ENCODE measurements around the gene MYH9. TPM values are rescaled to one million over a fixed set of nuclear protein-coding genes. Genes with fewer than 3 reads are reported as not detected.
A peak's percentile ranks its signal among the peaks of the same experiment; 100 is the strongest.

MYH9 gene
- polyA plus RNA-seq, 1 of the 3 experiments (the other 2 are of a cell fraction): 303 TPM

- TF ChIP-seq PBX3 (IDR thresholded peaks at IDR 0.05): no peak
- TF ChIP-seq NFIC (IDR thresholded peaks at IDR 0.05; ENCODE audit: borderline replicate concordance): no peak
- no peak for TF ChIP-seq MEF2A (IDR thresholded peaks at IDR 0.05; ENCODE audit: borderline replicate concordance, low read depth)
- TF ChIP-seq FOXJ3 (CRISPR knock-in tag; IDR thresholded peaks at IDR 0.05): no peak
- no peak for TF ChIP-seq SIN3A (IDR thresholded peaks at IDR 0.05; ENCODE audit: borderline replicate concordance, low read depth, low read length)
- TF ChIP-seq ZBTB33 (IDR thresholded peaks at IDR 0.05; ENCODE audit: borderline replicate concordance, low read depth): no peak
- no peak for TF ChIP-seq SMC3 (IDR thresholded peaks at IDR 0.05; ENCODE audit: low read depth, low read length)
- TF ChIP-seq TCF12 (IDR thresholded peaks at IDR 0.05): no peak
- no peak for TF ChIP-seq GATA2 (CRISPR knock-in tag; IDR thresholded peaks at IDR 0.05)
Observed at GRCh38 chr22:36305813-36306212, 82.0 kb downstream of the MYH9 start (continued).

GRCh38 chr22:36304429-36304828 lies 83.3 kb downstream of the MYH9 start:
- CTCF ChIA-PET: interaction anchor here (0.7 to 13.6 kb wide), 2 partner anchors 166 to 182 kb away, joined by 4 to 329 read pairs; no protein-coding TSS in a partner anchor
- Histone ChIP-seq H3K4me1 (ENCODE audit: control insufficient read depth in 1 of 2, insufficient read depth in 2 of 2, low read depth in 1 of 2, low read length in 1 of 2) (no peaks in the 10 kb centered on the region), H3K27me3 (ENCODE audit: insufficient read depth) (no peaks in the 10 kb centered on the region), H3K9me3 (no peaks in the 10 kb centered on the region), H3F3A (replicated peaks; ENCODE audit: insufficient read depth) (peaks cover 64% of the 10 kb centered on the region), H3K9ac (no peak overlapping the region), H3K9me2 (no peaks in the 10 kb centered on the region), H3K4me2 (no peak overlapping the region), H3K27ac (ENCODE audit: low read depth in 2 of 2, low read length in 1 of 2) (peak overlapping the region in 1 of 2 experiments; percentile 11; a peak in 1 of 4 replicates), H3K4me3 (ENCODE audit: low read depth in 2 of 2, low read length in 1 of 2) (no peak overlapping the region), H2AFZ (ENCODE audit: low read depth) (no peak overlapping the region), H3K79me2 (ENCODE audit: insufficient read depth) (peaks cover 99% of the 10 kb centered on the region), H4K20me1 (ENCODE audit: insufficient read depth) (peaks cover 81% of the 10 kb centered on the region), H3K36me3 (replicated peaks in 1 of 2; ENCODE audit: control insufficient read depth in 1 of 2, insufficient read depth in 2 of 2, low read length in 1 of 2) (peaks cover 85 to 89% of the 10 kb centered on the region in 2 experiments)
- no peak for DNase-seq
- POLR2A ChIA-PET: no interaction called here
- 88% methylated on average over 9 of the region's 10 CpGs for WGBS (ENCODE audit: low lambda C conversion rate)
- no peak for TF ChIP-seq RCOR1 (IDR thresholded peaks at IDR 0.05; ENCODE audit: low read length)
- TF ChIP-seq RXRA (IDR thresholded peaks at IDR 0.05; ENCODE audit: borderline replicate concordance, low read depth): no peak
- no peak for TF ChIP-seq ZBTB33 (IDR thresholded peaks at IDR 0.05; ENCODE audit: borderline replicate concordance, low read depth)
- TF ChIP-seq YY1 (IDR thresholded peaks at IDR 0.05; ENCODE audit: low read depth): no peak
- TF ChIP-seq TCF12 (IDR thresholded peaks at IDR 0.05): no peak
- no peak for TF ChIP-seq USF2 (IDR thresholded peaks at IDR 0.05; ENCODE audit: borderline replicate concordance, low read depth, low read length)
- TF ChIP-seq EP300 (IDR thresholded peaks at IDR 0.05; ENCODE audit: borderline replicate concordance in 1 of 2, low read depth in 1 of 2, low read length in 1 of 2): no peak
- no peak for TF ChIP-seq NRF1 (IDR thresholded peaks at IDR 0.05; ENCODE audit: low read depth, low read length)
- TF ChIP-seq JUND (IDR thresholded peaks at IDR 0.05): no peak
- no peak for TF ChIP-seq PBX3 (IDR thresholded peaks at IDR 0.05)
- TF ChIP-seq ELF1 (IDR thresholded peaks at IDR 0.05): no peak
- TF ChIP-seq IRF3 (IDR thresholded peaks at IDR 0.05; ENCODE audit: low read depth, low read length): no peak
- no peak for TF ChIP-seq FOSL2 (IDR thresholded peaks at IDR 0.05; ENCODE audit: borderline replicate concordance, low read depth)
- no peak for TF ChIP-seq MEF2A (IDR thresholded peaks at IDR 0.05; ENCODE audit: borderline replicate concordance, low read depth)
- TF ChIP-seq FOXJ3 (CRISPR knock-in tag; IDR thresholded peaks at IDR 0.05): no peak
- TF ChIP-seq NFIC (IDR thresholded peaks at IDR 0.05; ENCODE audit: borderline replicate concordance): no peak

All from SK-N-SH (cell line).